IMR-90 (cell line): ENCODE results near the gene FNDC3B. TPM values are rescaled to one million over a fixed set of nuclear protein-coding genes. Genes with fewer than 3 reads are reported as not detected.

ENCODE experiments used
- ATAC-seq: fragments of 200-7000 bp; cut with Tn5 transposase; 2 replicates; pipeline ENCODE4 v1.9.1; 2020; ENCODE audit warnings: low read depth, mild to moderate bottlenecking, moderate library complexity
- BruUV-seq: library from RNA; stranded (reverse); fragments of 400-500 nt; replicated peaks from 2 replicates; lab custom pipeline; 2021; lab: Mats Ljungman, UMichigan
- CTCF ChIA-PET: fragments of 300-600 bp; formaldehyde crosslinking; extraction: SDS; loops from one replicate; lab custom pipeline; 2021; ENCODE audit warnings: antibody characterized with exemption; lab: Yijun Ruan, JAX
- POLR2A ChIA-PET: fragments of 300-600 bp; sonication (Branson Sonifier 250); formaldehyde crosslinking; loops from one replicate; lab custom pipeline; 2022; ENCODE audit warnings: antibody characterized with exemption; ENCODE audit not compliant: unreplicated experiment; lab: Charles Lee
- DNase-seq: peaks from one replicate; pipeline ENCODE4 v3.0.0; 2013
- H2AFZ ChIP-seq: replicated peaks from 2 replicates; pipeline ENCODE3; 2013; ENCODE audit warnings: low read length, mild to moderate bottlenecking; ENCODE audit not compliant: poor library complexity
- H2AK5ac ChIP-seq: 2 replicates; pipeline ENCODE4 v1.6.1; 2013; ENCODE audit warnings: low read depth, low read length, inconsistent platforms
- H2AK9ac ChIP-seq: replicated peaks from 2 replicates; pipeline ENCODE3; 2013; ENCODE audit warnings: mild to moderate bottlenecking, low read depth, low read length, moderate library complexity; ENCODE audit not compliant: poor library complexity
- H2BK120ac ChIP-seq: 2 replicates; pipeline ENCODE4 v1.6.1; 2013; ENCODE audit warnings: low read depth, low read length, inconsistent platforms
- H2BK15ac ChIP-seq: 3 replicates; pipeline ENCODE4 v1.6.1; 2013; ENCODE audit warnings: low read depth, low read length, inconsistent platforms
- H2BK20ac ChIP-seq: 2 replicates; pipeline ENCODE4 v1.6.1; 2013; ENCODE audit warnings: low read depth, mild to moderate bottlenecking, inconsistent platforms, low read length, moderate library complexity
- H2BK5ac ChIP-seq: 2 replicates; pipeline ENCODE4 v1.6.1; 2013; ENCODE audit warnings: mild to moderate bottlenecking, low read depth, low read length, inconsistent platforms; ENCODE audit not compliant: poor library complexity, severe bottlenecking
- H3K14ac ChIP-seq: replicated peaks from 2 replicates; pipeline ENCODE4 v1.6.1; 2013; ENCODE audit warnings: low read depth, low read length, inconsistent platforms
- H3K18ac ChIP-seq: 2 replicates; pipeline ENCODE4 v1.6.1; 2013; ENCODE audit warnings: low read depth, low read length, control low read depth
- H3K23ac ChIP-seq: 2 replicates; pipeline ENCODE4 v1.6.1; 2013; ENCODE audit warnings: low read depth, low read length, inconsistent platforms
- H3K27ac ChIP-seq: 2 replicates; pipeline ENCODE4 v1.5.1; 2013; ENCODE audit warnings: mild to moderate bottlenecking, control low read depth, low read length; ENCODE audit not compliant: insufficient read depth
- H3K27me3 ChIP-seq: 2 replicates; pipeline ENCODE4 v1.6.1; 2013; ENCODE audit warnings: low read length; ENCODE audit not compliant: control insufficient read depth, insufficient read depth
- H3K36me3 ChIP-seq: 2 replicates; pipeline ENCODE4 v1.6.1; 2013; ENCODE audit warnings: low read length, mixed read lengths; ENCODE audit not compliant: control insufficient read depth, insufficient read depth
- H3K4ac ChIP-seq: 2 replicates; pipeline ENCODE4 v1.6.1; 2013; ENCODE audit warnings: low read depth, low read length, inconsistent platforms
- H3K4me1 ChIP-seq: 2 replicates; pipeline ENCODE4 v1.6.1; 2013; ENCODE audit warnings: low read length, mixed read lengths; ENCODE audit not compliant: control insufficient read depth, insufficient read depth
- H3K4me2 ChIP-seq: 2 replicates; pipeline ENCODE4 v1.6.1; 2013; ENCODE audit warnings: low read depth, mild to moderate bottlenecking, control low read depth, low read length, moderate library complexity
- H3K4me3 ChIP-seq: 2 replicates; pipeline ENCODE4 v1.5.1; 2013; ENCODE audit warnings: low read depth, mild to moderate bottlenecking, control low read depth, low read length, moderate library complexity; ENCODE audit not compliant: insufficient read depth
- H3K56ac ChIP-seq: 2 replicates; pipeline ENCODE4 v1.6.1; 2013; ENCODE audit warnings: low read length, inconsistent platforms; ENCODE audit not compliant: insufficient read depth; ENCODE audit errors: extremely low read depth
- H3K79me1 ChIP-seq, 2 experiments: 2 replicates each; pipeline ENCODE4 v1.6.1; 2013; ENCODE audit warnings: low read length in 2 of 2, inconsistent platforms in 1 of 2, low read depth in 1 of 2
- H3K9ac ChIP-seq: 2 replicates; pipeline ENCODE4 v1.6.1; 2013; ENCODE audit warnings: low read depth, low read length, control low read depth
- H3K9me1 ChIP-seq: 2 replicates; pipeline ENCODE4 v1.6.1; 2013; ENCODE audit warnings: low read length, inconsistent platforms; ENCODE audit not compliant: insufficient read depth
- H3K9me3 ChIP-seq: 2 replicates; pipeline ENCODE4 v1.6.1; 2013; ENCODE audit warnings: low read length; ENCODE audit not compliant: control insufficient read depth, insufficient read depth
- H4K20me1 ChIP-seq: 2 replicates; pipeline ENCODE4 v1.6.1; 2013; ENCODE audit warnings: low read length, inconsistent platforms; ENCODE audit not compliant: insufficient read depth
- H4K5ac ChIP-seq: 2 replicates; pipeline ENCODE4 v1.6.1; 2013; ENCODE audit warnings: mild to moderate bottlenecking, low read depth, low read length, control low read depth
- H4K8ac ChIP-seq, 2 experiments: 2 replicates each; pipeline ENCODE4 v1.6.1; 2013; ENCODE audit warnings: low read depth in 2 of 2, low read length in 2 of 2, control low read depth in 1 of 2, inconsistent platforms in 1 of 2
- H4K91ac ChIP-seq: 2 replicates; pipeline ENCODE4 v1.6.1; 2013; ENCODE audit warnings: low read depth, low read length, inconsistent platforms; ENCODE audit not compliant: insufficient read depth
- BHLHE40 ChIP-seq: fragments of 150-350 bp; IDR thresholded peaks from 2 replicates; pipeline ENCODE4 v1.6.1; 2016; ENCODE audit warnings: mild to moderate bottlenecking, low read depth, low read length
- CHD1 ChIP-seq: IDR thresholded peaks from 2 replicates; pipeline ENCODE4 v1.6.1; 2012; ENCODE audit warnings: low read depth, low read length, improper control_type of control experiment
- CTCF ChIP-seq: conservative IDR thresholded peaks from 2 replicates; pipeline ENCODE4 v1.5.1; 2012; ENCODE audit warnings: mild to moderate bottlenecking, low read depth, low read length, improper control_type of control experiment
- ELK1 ChIP-seq: fragments of 150-350 bp; IDR thresholded peaks from 2 replicates; pipeline ENCODE4 v1.6.1; 2016; ENCODE audit warnings: low read depth, mild to moderate bottlenecking, low read length, moderate library complexity, borderline replicate concordance
- FOS ChIP-seq: fragments of 150-350 bp; IDR thresholded peaks from 2 replicates; pipeline ENCODE4 v1.6.1; 2016; ENCODE audit warnings: low read depth, low read length
- MAFK ChIP-seq: IDR thresholded peaks from 2 replicates; pipeline ENCODE4 v1.6.1; 2012; ENCODE audit warnings: low read depth, low read length, improper control_type of control experiment
- MAZ ChIP-seq: IDR thresholded peaks from 2 replicates; pipeline ENCODE4 v1.6.1; 2012; ENCODE audit warnings: low read depth, mild to moderate bottlenecking, low read length, improper control_type of control experiment, moderate library complexity, borderline replicate concordance
- MXI1 ChIP-seq: IDR thresholded peaks from 2 replicates; pipeline ENCODE4 v1.6.1; 2012; ENCODE audit warnings: low read depth, mild to moderate bottlenecking, low read length, moderate library complexity, borderline replicate concordance
- POLR2A ChIP-seq: IDR thresholded peaks from 2 replicates; pipeline ENCODE4 v1.6.1; 2012; ENCODE audit warnings: mild to moderate bottlenecking, low read depth, low read length
- RAD21 ChIP-seq: IDR thresholded peaks from 2 replicates; pipeline ENCODE4 v1.6.1; 2012; ENCODE audit warnings: low read length, improper control_type of control experiment
- RCOR1 ChIP-seq: IDR thresholded peaks from 2 replicates; pipeline ENCODE4 v1.6.1; 2012; ENCODE audit warnings: mild to moderate bottlenecking, low read length, improper control_type of control experiment; ENCODE audit not compliant: insufficient replicate concordance
- RFX5 ChIP-seq: IDR thresholded peaks from 2 replicates; pipeline ENCODE4 v1.8.0; 2012; ENCODE audit warnings: low read depth, mild to moderate bottlenecking, low read length, moderate library complexity
- SMC3 ChIP-seq: fragments of 150-350 bp; IDR thresholded peaks from 2 replicates; pipeline ENCODE4 v1.6.1; 2016; ENCODE audit warnings: low read depth, mild to moderate bottlenecking, antibody characterized with exemption, low read length, moderate library complexity
- USF2 ChIP-seq: fragments of 150-350 bp; IDR thresholded peaks from 2 replicates; pipeline ENCODE4 v1.6.1; 2017; ENCODE audit warnings: mild to moderate bottlenecking, antibody characterized with exemption, low read length, low read depth
- WGBS, 2 experiments: methylation state at CpG; one replicate each; pipeline versions ENCODE4 v1.1.5 to v1.1.7; 2013; ENCODE audit warnings: missing lambda C conversion rate in 2 of 2; ENCODE audit not compliant: insufficient read length in 1 of 2; ENCODE audit errors: extremely low coverage in 2 of 2; 5-methylcytosine and 5-hydroxymethylcytosine counted together
- dilution Hi-C: fragments of 300-500 bp; cut with HindIII; formaldehyde crosslinking; loops from one replicate; pipeline ENCODE4 v1.14.3; 2018; ENCODE audit warnings: low sequenced_read_pairs; ENCODE audit not compliant: unreplicated experiment
- in situ Hi-C: fragments of 300-500 bp; cut with MboI; formaldehyde crosslinking; loops from 3 replicates; pipeline ENCODE4 v1.14.3; 2019; ENCODE audit warnings: low sequenced_read_pairs, inconsistent platforms, mixed read lengths
- intact Hi-C: fragments of 100-400 bp; cut with micrococcal nuclease; formaldehyde crosslinking; loops from 2 replicates; pipeline ENCODE4 v1.10.0; 2022
- polyA plus RNA-seq, 3 experiments: library from polyadenylated mRNA; depleted of rRNA; stranded (reverse); fragments of >200 nt; gene quantifications; 2 replicates each; pipeline ENCODE4 v1.2.3, GENCODE V29; 2012; ENCODE audit warnings: low replicate concordance in 1 of 3
- total RNA-seq: library from RNA; depleted of rRNA; stranded (reverse); fragments of >200 nt; gene quantifications from 2 replicates; pipeline ENCODE4 v1.2.3, GENCODE V29; 2012

FNDC3B gene
- total and polyA plus RNA-seq, 2 of the 4 experiments (the other 2 are of a cell fraction), result 23.9 to 150 TPM

- H3K9ac ChIP-seq, result no peak overlapping the region
- H2BK20ac ChIP-seq, result no peak overlapping the region
- peaks cover 22 to 82% of the 10 kb centered on the region in 2 experiments for H3K79me1 ChIP-seq
- H4K5ac ChIP-seq, result no peak overlapping the region
- no peak overlapping the region for H2AFZ ChIP-seq
- 0 out of 2 replicates have a peak overlapping the region, but pooled peaks have one; percentile 19 for H3K14ac ChIP-seq
- H3K4me2 ChIP-seq, result no peak overlapping the region
- peaks cover 26% of the 10 kb centered on the region for H3K9me1 ChIP-seq
- dilution Hi-C loops, result no loop called here
- no peak overlapping the region for H4K8ac ChIP-seq
- intact Hi-C loops, result no loop called here
- POLR2A ChIA-PET, result no interaction called here
- H3K18ac ChIP-seq, result no peak overlapping the region
- WGBS, 2 experiments, result 100% methylated on average over 1 of the region's 7 CpGs; no CpG with 5 or more reads in 1 of the 2 experiments
- peaks cover 18% of the 10 kb centered on the region for H3K4me1 ChIP-seq
- H3K56ac ChIP-seq, result no peak overlapping the region; the same call in 1 of the 2 replicates
- H3K4ac ChIP-seq, result no peak overlapping the region
- BruUV-seq, result no TSS peak
- H2BK120ac ChIP-seq, result no peak overlapping the region
- H3K27me3 ChIP-seq, result no peaks in the 10 kb centered on the region
- H3K27ac ChIP-seq, result no peak overlapping the region
- H3K36me3 ChIP-seq, result peaks cover 9% of the 10 kb centered on the region
- in situ Hi-C loops, result no loop called here
- ATAC-seq, result no peak
- no peak for DNase-seq
- no peak overlapping the region for H4K91ac ChIP-seq
- H2BK15ac ChIP-seq, result no peak overlapping the region
- H3K9me3 ChIP-seq, result no peaks in the 10 kb centered on the region
- H2AK5ac ChIP-seq, result no peak overlapping the region
- CTCF ChIA-PET, result interaction anchor here (1.5 kb wide), 1 partner anchor 11 kb away, joined by 4 read pairs; no protein-coding TSS in a partner anchor
- no peak overlapping the region for H2BK5ac ChIP-seq
- H3K23ac ChIP-seq, result no peak overlapping the region
- H2AK9ac ChIP-seq, result no peak overlapping the region
- no peak overlapping the region for H3K4me3 ChIP-seq
- H4K20me1 ChIP-seq, result peaks cover 93% of the 10 kb centered on the region
- TF ChIP-seq USF2 (no peak), ELK1 (no peak), RCOR1 (no peak), CHD1 (no peak), SMC3 (no peak), MAFK (no peak), MAZ (no peak), FOS (no peak), BHLHE40 (no peak), RAD21 (no peak), RFX5 (no peak), CTCF (no peak), MXI1 (no peak), POLR2A (no peak)
These were observed 27.8 kb downstream of the FNDC3B start for GRCh38 chr3:172066880-172067796.
